K562 (cell line): ENCODE measurements around the gene GAL. TPM values are rescaled to one million over a fixed set of nuclear protein-coding genes. Genes with fewer than 3 reads are reported as not detected.

Source experiments
- ATAC-seq: fragments of 200-7000 bp; cut with Tn5 transposase; 3 replicates; pipeline ENCODE4 v1.9.1; 2020; ENCODE audit warnings: moderate library complexity
- BruUV-seq: library from RNA; stranded (reverse); fragments of 400-500 nt; replicated peaks from 2 replicates; lab custom pipeline; 2021; lab: Mats Ljungman, UMichigan
- CTCF ChIA-PET: fragments of 300-600 bp; formaldehyde crosslinking; extraction: SDS; loops from one replicate; lab custom pipeline; 2021; ENCODE audit warnings: low intra/inter-chr PET ratio; lab: Yijun Ruan, JAX
- POLR2A ChIA-PET: fragments of 300-600, 350-650 bp; sonication (Branson Sonifier 250); formaldehyde crosslinking; extraction: SDS; loops from one replicate; lab custom pipeline; 2021; ENCODE audit warnings: antibody characterized with exemption, inconsistent platforms; lab: Yijun Ruan, JAX
- DNase-seq, 4 experiments: peaks; one replicate each; pipeline versions ENCODE4 v3.0.0 to v3.0.0-alpha.2; 2011 to 2018; ENCODE audit warnings: low spot score in 3 of 4, mixed read lengths in 3 of 4; ENCODE audit errors: extremely low read depth in 1 of 4
- FAIRE-seq: peaks from 2 replicates; lab custom pipeline; 2011; peaks lifted over from hg19 to GRCh38; lab: Jason Lieb, UNC
- H2AFZ ChIP-seq: 2 replicates; pipeline ENCODE4 v1.6.0; 2011; ENCODE audit warnings: low read depth, low read length, control low read depth, inconsistent platforms
- H3K27ac ChIP-seq: fragments of 200-600 bp; 3 replicates; pipeline ENCODE4 v1.8.0; 2011; ENCODE audit warnings: low read depth, mild to moderate bottlenecking, control low read depth, inconsistent platforms, low read length, moderate library complexity, mixed read lengths; ENCODE audit errors: extremely low read depth
- H3K27me3 ChIP-seq, 2 experiments: fragments of 300-600 bp in 1 of 2; 2 replicates in 1 of 2; 3 replicates in 1 of 2; pipeline versions ENCODE4 v1.6.0 to v1.8.0; 2011; ENCODE audit warnings: inconsistent platforms in 2 of 2, low read length in 2 of 2, mild to moderate bottlenecking in 1 of 2, mixed read lengths in 1 of 2, moderate library complexity in 1 of 2; ENCODE audit not compliant: control insufficient read depth in 2 of 2, insufficient read depth in 2 of 2
- H3K36me3 ChIP-seq: fragments of 300-600 bp; 3 replicates; pipeline ENCODE4 v1.8.0; 2011; ENCODE audit warnings: mild to moderate bottlenecking, low read length, inconsistent platforms; ENCODE audit not compliant: control insufficient read depth, insufficient read depth
- H3K4me1 ChIP-seq, 2 experiments: fragments of 200-600 bp in 1 of 2; replicated peaks in 1 of 2; 2 replicates in 1 of 2; 3 replicates in 1 of 2; pipeline versions ENCODE4 v1.5.1 to v1.8.0; 2011; ENCODE audit warnings: inconsistent platforms in 2 of 2, low read length in 2 of 2, mild to moderate bottlenecking in 1 of 2, mixed read lengths in 1 of 2, moderate library complexity in 1 of 2; ENCODE audit not compliant: control insufficient read depth in 2 of 2, insufficient read depth in 2 of 2
- H3K4me2 ChIP-seq: 2 replicates; pipeline ENCODE4 v1.6.1; 2011; ENCODE audit warnings: low read length, control low read depth, inconsistent platforms, mixed read lengths; ENCODE audit not compliant: insufficient read depth
- H3K4me3 ChIP-seq: fragments of 200-600 bp; sonication (generic), shearing (Covaris generic); 2 replicates; pipeline ENCODE4 v1.5.1; 2016; ENCODE audit warnings: control low read depth, inconsistent platforms
- H3K79me2 ChIP-seq: fragments of 200-600 bp; 3 replicates; pipeline ENCODE4 v1.8.0; 2011; ENCODE audit warnings: low read length, inconsistent platforms; ENCODE audit not compliant: control insufficient read depth, insufficient read depth
- H3K9ac ChIP-seq, 2 experiments: 2 replicates each; pipeline versions ENCODE4 v1.6.0 to v1.6.1; 2011; ENCODE audit warnings: low read depth in 2 of 2, low read length in 2 of 2, control low read depth in 1 of 2, inconsistent platforms in 1 of 2, mild to moderate bottlenecking in 1 of 2, mixed read lengths in 1 of 2; ENCODE audit not compliant: insufficient read depth in 1 of 2
- H3K9me1 ChIP-seq: one replicate; pipeline ENCODE4 v1.6.0; 2011; ENCODE audit warnings: inconsistent platforms, mild to moderate bottlenecking, low read length, moderate library complexity; ENCODE audit not compliant: control insufficient read depth, insufficient read depth
- H3K9me3 ChIP-seq: replicated peaks from 2 replicates; pipeline ENCODE4 v1.5.1; 2011; ENCODE audit warnings: low read depth, low read length, inconsistent platforms; ENCODE audit not compliant: control insufficient read depth, insufficient read depth
- H4K20me1 ChIP-seq: replicated peaks from 2 replicates; pipeline ENCODE4 v1.6.1; 2011; ENCODE audit warnings: low read length, inconsistent platforms, mixed read lengths; ENCODE audit not compliant: control insufficient read depth, insufficient read depth
- CSDE1 ChIP-seq, 2 experiments: fragments of 450-650 bp; IDR thresholded peaks; 2 replicates each; pipeline ENCODE4 v1.6.1; 2016; ENCODE audit warnings: mild to moderate bottlenecking in 1 of 2
- DIDO1 ChIP-seq: fragments of 450-650 bp; IDR thresholded peaks from 2 replicates; pipeline ENCODE4 v1.6.1; 2016; ENCODE audit warnings: low read depth, missing biosample characterization, missing genetic modification characterization
- ELF1 ChIP-seq: fragments of 200-800 bp; sonication (Bioruptor generic); IDR thresholded peaks from 2 replicates; pipeline ENCODE4 v1.6.1; 2016; ENCODE audit warnings: missing genetic modification characterization, missing compliant biosample characterization
- RBM34 ChIP-seq: fragments of 200-400 bp; formaldehyde crosslinking; IDR thresholded peaks from 2 replicates; pipeline ENCODE4 v1.6.1; 2018; ENCODE audit warnings: low read length, borderline replicate concordance; ENCODE audit not compliant: insufficient read depth
- SMAD4 ChIP-seq: fragments of 250-450 bp; sonication (Bioruptor Pico); conservative IDR thresholded peaks from 2 replicates; pipeline ENCODE4 v1.8.0; 2021; ENCODE audit warnings: inconsistent platforms, mild to moderate bottlenecking, moderate library complexity
- SPI1 ChIP-seq: IDR thresholded peaks from 2 replicates; pipeline ENCODE4 v1.6.1; 2011; ENCODE audit warnings: low read depth, low read length, control low read depth, borderline replicate concordance
- SUPT5H ChIP-seq: fragments of 450-650 bp; IDR thresholded peaks from 2 replicates; pipeline ENCODE4 v1.6.1; 2016
- ZNF12 ChIP-seq: sonication (generic); formaldehyde crosslinking; IDR thresholded peaks from 2 replicates; pipeline ENCODE4 v1.4.0; 2020; ENCODE audit warnings: mild to moderate bottlenecking, missing genetic modification reagents
- ZNF239 ChIP-seq: fragments of 250-450 bp; sonication (Bioruptor Pico); IDR thresholded peaks from 2 replicates; pipeline ENCODE4 v1.4.0; 2020; ENCODE audit warnings: mild to moderate bottlenecking
- WGBS: fragments of 100-300 bp; shearing (Covaris generic); methylation state at CpG from one replicate; pipeline ENCODE4 v1.1.6; 2016; ENCODE audit warnings: low coverage, mixed read lengths; ENCODE audit not compliant: insufficient coverage; ENCODE audit errors: missing lambda C conversion rate; 5-methylcytosine and 5-hydroxymethylcytosine counted together
- in situ Hi-C: fragments of 300-500 bp; cut with MboI; formaldehyde crosslinking; loops from 4 replicates; pipeline ENCODE4 v1.15.0; 2018; ENCODE audit warnings: inconsistent platforms, mixed read lengths
- intact Hi-C: fragments of 100-400 bp; cut with micrococcal nuclease; formaldehyde crosslinking; loops from 2 replicates; pipeline ENCODE4 v1.14.2; 2022
- polyA plus RNA-seq, 8 experiments: library from polyadenylated mRNA; depleted of rRNA in 4 of 8; stranded (reverse) in 5 of 8; unstranded in 3 of 8; fragments of >200 nt; fragmentation: Nextera tagmentation in 2 of 8; fragmentation: Illumina TruSeq in 1 of 8; extraction: Ambion mirVana in 2 of 8; extraction: Trizol in 1 of 8; gene quantifications; 2 replicates each; pipeline versions ENCODE4 v1.2.1 to v1.2.3, GENCODE V29; 2011 to 2014; ENCODE audit warnings: inconsistent platforms in 1 of 8, missing spikeins in 1 of 8
- total RNA-seq, 7 experiments: library from RNA; depleted of rRNA in 6 of 7; stranded (reverse); fragments of >200 nt in 6 of 7; fragmentation: Illumina TruSeq in 2 of 7; extraction: Trizol in 2 of 7; gene quantifications; 2 replicates each; pipeline versions ENCODE4 v1.2.1 to v1.2.3, GENCODE V29; 2011 to 2021; ENCODE audit warnings: low replicate concordance in 1 of 7
- TF ChIP-seq, protein P1 (sequence below): IDR thresholded peaks from 2 replicates; pipeline ENCODE4 v1.6.1; 2011; ENCODE audit warnings: borderline replicate concordance, low read depth, mild to moderate bottlenecking, moderate library complexity, low read length; ENCODE audit not compliant: insufficient read depth, poor library complexity, severe bottlenecking
- TF ChIP-seq, protein P2 (sequence below), 2 experiments: IDR thresholded peaks; 2 replicates each; pipeline ENCODE4 v1.6.1; 2012; ENCODE audit warnings: improper control_type of control experiment in 2 of 2, low read depth in 2 of 2, low read length in 2 of 2, borderline replicate concordance in 1 of 2
- TF ChIP-seq, protein P3 (sequence below): IDR thresholded peaks from 2 replicates; pipeline ENCODE4 v1.6.1; 2011; ENCODE audit not compliant: insufficient read length; ENCODE audit errors: extremely low read depth
- TF ChIP-seq, protein P4 (sequence below): sonication (generic); formaldehyde crosslinking; IDR thresholded peaks from 2 replicates; pipeline ENCODE4 v1.8.1; 2023; ENCODE audit warnings: mild to moderate bottlenecking, missing genetic modification reagents
- TF ChIP-seq, protein P5 (sequence below): sonication (generic); formaldehyde crosslinking; IDR thresholded peaks from 2 replicates; pipeline ENCODE4 v1.8.0; 2022; ENCODE audit warnings: mild to moderate bottlenecking, low read depth, missing genetic modification reagents

Gene GAL
- total and polyA plus RNA-seq, 9 of the 15 experiments (the other 6 are each of a cell fraction or from before 2014, with no cell fraction given), result 10.6 to 119 (median 36.3) TPM

DNA sequence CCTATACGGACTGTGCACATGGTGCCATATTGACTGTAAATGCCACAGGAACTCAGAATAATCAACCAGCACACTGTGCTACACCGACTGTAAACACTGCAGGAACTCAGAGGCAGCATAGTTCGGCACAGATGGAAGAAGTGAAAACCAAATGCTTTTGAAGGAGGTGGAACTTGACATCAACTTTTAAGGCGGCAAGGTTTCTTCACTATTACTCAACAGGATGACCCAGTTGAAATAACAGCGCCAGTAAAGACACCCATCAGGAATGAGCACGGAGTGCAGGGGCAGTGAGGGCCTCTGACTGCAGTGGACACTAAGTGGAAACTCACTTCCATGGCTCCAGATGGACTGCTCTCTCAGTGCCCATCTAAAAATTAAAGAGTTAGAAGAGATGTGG, 51.3 kb downstream of the GAL start:
- H3K27me3 ChIP-seq, result peaks cover 0 to 3% of the 10 kb centered on the region in 2 experiments; a peak in 2 of 5 replicates
- no peak for FAIRE-seq
- no peaks in the 10 kb centered on the region for H3K9me1 ChIP-seq
- no peak overlapping the region for H3K4me3 ChIP-seq
- H3K9ac ChIP-seq, result no peak overlapping the region
- no peak overlapping the region for H3K4me2 ChIP-seq
- H3K36me3 ChIP-seq, result no peaks in the 10 kb centered on the region
- intact Hi-C loops, result no loop called here
- no peaks in the 10 kb centered on the region; a peak in 1 of 5 replicates for H3K4me1 ChIP-seq
- DNase-seq, result no peak
- ChIA-PET CTCF (no interaction called here), POLR2A (no interaction called here)
- no peak overlapping the region for H3K27ac ChIP-seq
- WGBS, result 68% methylated on average over 6 of the region's 6 CpGs
- H2AFZ ChIP-seq, result no peak overlapping the region
- in situ Hi-C loops, result no loop called here
- ATAC-seq, result no peak
- BruUV-seq, result no TSS peak
- no peaks in the 10 kb centered on the region for H3K79me2 ChIP-seq
- H4K20me1 ChIP-seq, result no peaks in the 10 kb centered on the region; the same call in 1 of the 2 replicates
- H3K9me3 ChIP-seq, result no peaks in the 10 kb centered on the region
- TF ChIP-seq SPI1 (no peak), SMAD4 (no peak), CSDE1 (IDR thresholded peaks at IDR 0.05) (no peak), ELF1 (tag) (no peak), ZNF239 (no peak), ZNF12 (CRISPR knock-in tag) (no peak), RBM34 (no peak), DIDO1 (no peak), SUPT5H (no peak)
- TF ChIP-seq, protein P1, sequence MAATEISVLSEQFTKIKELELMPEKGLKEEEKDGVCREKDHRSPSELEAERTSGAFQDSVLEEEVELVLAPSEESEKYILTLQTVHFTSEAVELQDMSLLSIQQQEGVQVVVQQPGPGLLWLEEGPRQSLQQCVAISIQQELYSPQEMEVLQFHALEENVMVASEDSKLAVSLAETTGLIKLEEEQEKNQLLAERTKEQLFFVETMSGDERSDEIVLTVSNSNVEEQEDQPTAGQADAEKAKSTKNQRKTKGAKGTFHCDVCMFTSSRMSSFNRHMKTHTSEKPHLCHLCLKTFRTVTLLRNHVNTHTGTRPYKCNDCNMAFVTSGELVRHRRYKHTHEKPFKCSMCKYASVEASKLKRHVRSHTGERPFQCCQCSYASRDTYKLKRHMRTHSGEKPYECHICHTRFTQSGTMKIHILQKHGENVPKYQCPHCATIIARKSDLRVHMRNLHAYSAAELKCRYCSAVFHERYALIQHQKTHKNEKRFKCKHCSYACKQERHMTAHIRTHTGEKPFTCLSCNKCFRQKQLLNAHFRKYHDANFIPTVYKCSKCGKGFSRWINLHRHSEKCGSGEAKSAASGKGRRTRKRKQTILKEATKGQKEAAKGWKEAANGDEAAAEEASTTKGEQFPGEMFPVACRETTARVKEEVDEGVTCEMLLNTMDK, result no peak
- TF ChIP-seq, protein P2, sequence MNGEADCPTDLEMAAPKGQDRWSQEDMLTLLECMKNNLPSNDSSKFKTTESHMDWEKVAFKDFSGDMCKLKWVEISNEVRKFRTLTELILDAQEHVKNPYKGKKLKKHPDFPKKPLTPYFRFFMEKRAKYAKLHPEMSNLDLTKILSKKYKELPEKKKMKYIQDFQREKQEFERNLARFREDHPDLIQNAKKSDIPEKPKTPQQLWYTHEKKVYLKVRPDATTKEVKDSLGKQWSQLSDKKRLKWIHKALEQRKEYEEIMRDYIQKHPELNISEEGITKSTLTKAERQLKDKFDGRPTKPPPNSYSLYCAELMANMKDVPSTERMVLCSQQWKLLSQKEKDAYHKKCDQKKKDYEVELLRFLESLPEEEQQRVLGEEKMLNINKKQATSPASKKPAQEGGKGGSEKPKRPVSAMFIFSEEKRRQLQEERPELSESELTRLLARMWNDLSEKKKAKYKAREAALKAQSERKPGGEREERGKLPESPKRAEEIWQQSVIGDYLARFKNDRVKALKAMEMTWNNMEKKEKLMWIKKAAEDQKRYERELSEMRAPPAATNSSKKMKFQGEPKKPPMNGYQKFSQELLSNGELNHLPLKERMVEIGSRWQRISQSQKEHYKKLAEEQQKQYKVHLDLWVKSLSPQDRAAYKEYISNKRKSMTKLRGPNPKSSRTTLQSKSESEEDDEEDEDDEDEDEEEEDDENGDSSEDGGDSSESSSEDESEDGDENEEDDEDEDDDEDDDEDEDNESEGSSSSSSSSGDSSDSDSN (IDR thresholded peaks at IDR 0.05; ENCODE audit: borderline replicate concordance in 1 of 2, low read depth in 2 of 2, low read length in 2 of 2), result no peak
- TF ChIP-seq, protein P3, sequence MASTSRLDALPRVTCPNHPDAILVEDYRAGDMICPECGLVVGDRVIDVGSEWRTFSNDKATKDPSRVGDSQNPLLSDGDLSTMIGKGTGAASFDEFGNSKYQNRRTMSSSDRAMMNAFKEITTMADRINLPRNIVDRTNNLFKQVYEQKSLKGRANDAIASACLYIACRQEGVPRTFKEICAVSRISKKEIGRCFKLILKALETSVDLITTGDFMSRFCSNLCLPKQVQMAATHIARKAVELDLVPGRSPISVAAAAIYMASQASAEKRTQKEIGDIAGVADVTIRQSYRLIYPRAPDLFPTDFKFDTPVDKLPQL, result no peak
- TF ChIP-seq, protein P4, sequence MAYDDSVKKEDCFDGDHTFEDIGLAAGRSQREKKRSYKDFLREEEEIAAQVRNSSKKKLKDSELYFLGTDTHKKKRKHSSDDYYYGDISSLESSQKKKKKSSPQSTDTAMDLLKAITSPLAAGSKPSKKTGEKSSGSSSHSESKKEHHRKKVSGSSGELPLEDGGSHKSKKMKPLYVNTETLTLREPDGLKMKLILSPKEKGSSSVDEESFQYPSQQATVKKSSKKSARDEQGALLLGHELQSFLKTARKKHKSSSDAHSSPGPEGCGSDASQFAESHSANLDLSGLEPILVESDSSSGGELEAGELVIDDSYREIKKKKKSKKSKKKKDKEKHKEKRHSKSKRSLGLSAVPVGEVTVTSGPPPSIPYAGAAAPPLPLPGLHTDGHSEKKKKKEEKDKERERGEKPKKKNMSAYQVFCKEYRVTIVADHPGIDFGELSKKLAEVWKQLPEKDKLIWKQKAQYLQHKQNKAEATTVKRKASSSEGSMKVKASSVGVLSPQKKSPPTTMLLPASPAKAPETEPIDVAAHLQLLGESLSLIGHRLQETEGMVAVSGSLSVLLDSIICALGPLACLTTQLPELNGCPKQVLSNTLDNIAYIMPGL, result no peak
- TF ChIP-seq, protein P5, sequence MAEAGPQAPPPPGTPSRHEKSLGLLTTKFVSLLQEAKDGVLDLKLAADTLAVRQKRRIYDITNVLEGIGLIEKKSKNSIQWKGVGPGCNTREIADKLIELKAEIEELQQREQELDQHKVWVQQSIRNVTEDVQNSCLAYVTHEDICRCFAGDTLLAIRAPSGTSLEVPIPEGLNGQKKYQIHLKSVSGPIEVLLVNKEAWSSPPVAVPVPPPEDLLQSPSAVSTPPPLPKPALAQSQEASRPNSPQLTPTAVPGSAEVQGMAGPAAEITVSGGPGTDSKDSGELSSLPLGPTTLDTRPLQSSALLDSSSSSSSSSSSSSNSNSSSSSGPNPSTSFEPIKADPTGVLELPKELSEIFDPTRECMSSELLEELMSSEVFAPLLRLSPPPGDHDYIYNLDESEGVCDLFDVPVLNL (CRISPR knock-in tag), result no peak
